GM19324 (cell line): ENCODE measurements around the gene PRAME.
"Not testable (repeated sequence)": the region's sequence is repeated elsewhere in the genome, so short reads cannot be mapped to it uniquely, and the experiment has no call there.

Experiments
- ATAC-seq: cut with Tn5 transposase; IDR thresholded peaks from one replicate; pipeline ENCODE4 v1.9.1; 2021; ENCODE audit warnings: mild to moderate bottlenecking, moderate library complexity; ENCODE audit not compliant: unreplicated experiment, low FRiP score

Gene PRAME

DNA sequence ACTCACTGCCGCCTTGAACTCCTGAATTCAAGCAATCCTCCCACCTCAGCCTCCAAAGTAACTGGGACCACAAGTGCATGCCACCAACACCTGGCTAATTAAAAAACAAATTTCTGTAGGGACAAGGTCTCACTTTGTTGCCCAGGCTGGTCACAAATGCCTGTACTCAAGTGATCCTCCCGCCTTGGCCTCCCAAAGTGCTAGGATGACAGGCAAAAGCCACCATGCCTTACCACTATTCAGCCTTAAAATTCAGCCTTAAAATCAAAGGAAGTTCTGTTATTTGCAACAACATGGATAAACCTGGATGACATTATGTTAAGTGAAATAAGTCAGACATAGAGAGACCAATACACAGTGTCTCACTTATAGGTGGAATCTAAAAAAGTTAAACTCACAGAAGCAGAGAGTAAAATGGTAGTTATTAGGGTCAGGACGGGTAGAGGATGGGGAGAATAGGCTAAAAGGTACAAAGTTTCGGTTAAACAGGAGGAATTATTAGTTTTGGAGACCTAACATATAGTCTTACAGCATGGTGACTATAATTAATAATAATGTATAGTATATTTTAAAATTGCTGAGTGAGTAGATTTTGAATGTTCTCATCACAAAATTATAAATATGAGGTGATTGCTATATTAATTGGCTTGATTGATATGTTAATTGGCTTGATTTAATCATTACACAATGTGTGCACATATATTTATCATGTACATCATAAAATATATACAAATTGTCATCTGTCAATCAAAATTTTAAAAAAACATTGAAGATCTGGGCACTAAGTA is 32.7 kb downstream of the PRAME start:
- ATAC-seq, result no peak

DNA sequence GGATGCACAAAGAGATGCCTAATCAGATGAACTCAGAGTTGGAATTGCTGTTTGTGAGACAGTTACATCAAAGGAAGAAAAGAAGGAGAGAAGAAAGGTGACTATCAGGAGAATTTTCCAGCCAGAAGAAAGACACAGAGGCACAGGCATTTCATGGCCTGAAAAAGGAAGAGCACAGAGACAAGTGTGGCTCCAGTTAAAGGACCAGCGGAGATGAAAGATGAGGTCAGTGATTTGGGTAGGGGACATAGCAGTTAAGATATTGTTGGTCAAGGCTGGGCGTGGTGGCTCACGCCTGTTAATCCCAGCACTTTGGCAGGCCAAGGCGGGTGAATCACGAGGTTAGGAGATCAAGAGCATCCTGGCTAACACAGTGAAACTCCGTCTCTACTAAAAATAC is 35.6 kb downstream of the PRAME start:
- no peak for ATAC-seq

DNA sequence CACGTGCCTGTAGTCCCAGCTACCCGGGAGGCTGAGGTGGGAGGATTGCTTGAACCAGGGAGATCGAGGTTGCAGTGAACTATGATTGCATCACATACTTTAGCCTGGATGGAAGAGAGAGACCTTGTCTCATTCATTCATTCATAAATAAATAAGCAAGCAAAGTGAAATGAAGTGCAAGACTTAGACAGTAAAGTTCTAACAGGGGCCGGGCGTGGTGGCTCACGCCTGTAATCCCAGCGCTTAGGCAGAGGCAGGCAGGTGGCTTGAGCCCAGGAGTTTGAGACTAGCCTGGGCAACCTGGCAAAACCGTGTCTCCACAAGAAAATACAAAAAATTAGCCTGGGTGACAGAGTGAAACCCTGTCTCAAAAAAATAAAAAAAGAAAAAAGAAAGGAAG is 37.4 kb downstream of the PRAME start:
- ATAC-seq, result no peak

DNA sequence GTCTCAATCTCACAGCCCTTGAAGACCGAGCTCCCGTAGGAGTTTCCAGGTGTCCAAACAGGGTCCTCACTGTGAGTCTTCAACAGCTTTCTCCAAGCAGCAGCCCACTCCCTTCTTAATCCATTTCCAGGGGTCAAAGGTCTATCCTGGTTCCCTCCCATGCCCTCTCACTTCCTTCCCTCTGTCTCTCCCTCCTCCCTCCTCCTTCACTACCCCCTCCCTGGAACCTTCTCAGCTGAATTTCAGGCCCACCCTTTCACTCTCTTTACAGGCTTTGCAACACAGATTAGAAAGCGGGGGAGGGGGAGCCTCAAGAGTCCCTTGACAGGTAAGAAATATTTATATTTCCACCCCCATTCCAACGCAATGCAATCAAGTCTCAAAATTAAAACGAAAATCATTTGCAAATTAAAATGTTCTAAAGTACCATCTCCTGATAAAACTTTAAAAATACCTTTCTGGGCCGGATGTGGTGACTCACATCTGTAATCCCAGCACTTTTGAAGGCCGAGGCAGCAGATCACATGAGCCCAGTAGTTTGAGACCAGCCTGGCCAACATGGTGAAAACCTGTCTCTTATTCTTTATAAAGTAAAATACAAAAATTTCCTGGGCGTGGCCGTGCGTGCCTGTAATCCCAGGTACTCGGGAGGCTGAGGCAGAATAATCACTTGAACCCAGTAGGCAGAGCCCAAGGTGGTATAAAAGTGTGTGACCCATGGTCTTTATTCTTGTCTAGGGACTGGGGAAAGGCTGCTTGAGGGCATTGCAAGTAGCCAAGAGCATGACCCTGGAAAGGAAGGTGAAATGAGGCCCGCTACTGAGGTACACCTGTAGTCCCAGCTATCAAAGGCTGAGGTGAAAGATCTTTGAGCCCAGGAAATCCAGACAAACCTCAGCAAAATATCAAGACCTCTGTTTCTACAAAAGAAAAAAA is 38.1 kb downstream of the PRAME start:
- no peak for ATAC-seq

DNA sequence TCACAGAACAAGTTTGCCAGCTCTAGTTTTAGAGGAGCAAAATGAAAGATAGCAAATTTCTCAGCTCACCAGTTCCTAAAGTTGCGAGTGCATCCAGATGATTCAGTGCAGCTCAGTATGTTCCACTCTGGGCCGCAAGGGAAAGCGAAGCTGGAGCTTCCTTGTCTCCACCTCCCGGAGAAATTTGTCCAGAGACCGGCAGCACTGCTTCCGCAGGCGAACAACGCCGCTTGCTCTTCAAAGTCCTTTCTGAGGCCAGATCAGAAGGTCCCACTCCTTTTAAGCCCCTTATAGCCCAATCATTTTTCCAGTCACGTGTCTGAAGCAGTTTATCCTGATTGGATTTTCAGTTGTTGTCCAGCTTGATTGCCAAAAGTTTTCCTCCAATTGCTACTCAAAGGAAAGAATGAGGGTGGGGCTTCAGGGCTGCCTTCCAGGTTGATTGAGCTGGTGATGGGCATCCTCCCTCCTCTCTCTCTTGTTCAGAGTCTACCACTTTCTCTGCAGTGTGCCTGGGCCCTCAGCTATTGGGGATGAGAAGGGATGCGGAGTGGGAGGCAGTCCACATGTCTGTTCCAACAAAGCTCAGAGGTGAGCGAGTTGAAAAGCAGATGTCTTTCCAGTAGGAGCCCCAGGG is 38.9 kb downstream of the PRAME start, which contains the start of gene ZNF280A:
TSS of gene ZNF280A (minus strand) at position 251 of the 637 bp plus-strand sequence. CDS start 4,640 bp downstream, outside the sequence.
- ATAC-seq, result no peak

DNA sequence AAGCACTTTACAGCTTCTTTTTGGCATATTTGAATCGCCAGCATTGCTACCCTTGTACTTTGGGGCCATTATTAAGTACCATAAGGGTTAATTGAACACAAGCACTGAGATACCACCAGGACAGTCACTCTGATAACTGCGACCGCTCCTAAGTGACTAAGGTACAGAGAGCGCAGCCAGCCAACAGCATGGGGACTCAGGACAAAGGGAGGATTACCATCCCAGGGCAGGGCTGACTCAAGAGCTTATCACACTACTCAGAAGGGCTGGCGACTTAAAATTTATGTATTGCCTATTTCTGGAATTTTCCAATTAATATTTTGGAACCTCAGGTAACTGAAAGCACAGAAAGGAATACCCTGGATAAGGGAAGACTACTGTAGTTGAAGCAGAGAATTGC is 39.5 kb downstream of the PRAME start:
- no peak for ATAC-seq

DNA sequence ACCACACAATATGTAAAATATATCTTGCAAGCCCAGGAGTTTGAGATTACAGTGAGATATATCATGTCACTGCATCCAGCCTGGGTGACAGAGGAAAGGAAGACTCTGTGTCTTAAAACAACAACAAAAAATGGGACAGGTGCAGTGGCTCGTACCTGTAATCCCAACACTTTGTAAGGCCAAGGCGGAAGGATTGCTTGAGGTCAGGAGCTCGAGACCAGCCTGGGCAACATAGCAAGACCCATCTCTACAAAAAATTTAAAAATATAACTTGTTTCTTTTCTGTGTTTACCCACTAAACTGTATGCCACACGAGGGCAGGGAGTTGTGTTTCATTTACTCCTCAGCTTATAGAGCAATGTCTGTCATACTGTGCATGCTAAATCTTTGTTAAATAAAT is 42.1 kb downstream of the PRAME start:
- no peak for ATAC-seq

DNA sequence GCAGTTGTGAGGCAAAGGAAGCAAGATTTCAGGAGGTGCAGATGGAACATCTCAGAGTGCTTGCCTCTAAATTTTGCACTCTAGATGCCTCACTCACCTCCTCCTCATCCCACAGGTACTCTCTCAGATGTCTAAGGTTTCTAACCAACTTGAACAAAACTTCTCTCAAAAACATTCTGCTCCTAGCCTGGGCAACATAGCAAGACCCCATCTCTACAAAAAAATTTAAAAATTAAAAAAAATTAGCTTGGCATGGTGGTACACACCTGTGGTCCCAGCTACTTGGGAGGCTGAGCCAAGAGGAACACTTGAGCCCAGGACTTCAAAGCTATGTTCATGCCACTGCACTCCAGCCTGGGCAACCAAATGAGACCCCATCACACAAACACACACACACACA is 43.2 kb downstream of the PRAME start:
- ATAC-seq, result no peak

DNA sequence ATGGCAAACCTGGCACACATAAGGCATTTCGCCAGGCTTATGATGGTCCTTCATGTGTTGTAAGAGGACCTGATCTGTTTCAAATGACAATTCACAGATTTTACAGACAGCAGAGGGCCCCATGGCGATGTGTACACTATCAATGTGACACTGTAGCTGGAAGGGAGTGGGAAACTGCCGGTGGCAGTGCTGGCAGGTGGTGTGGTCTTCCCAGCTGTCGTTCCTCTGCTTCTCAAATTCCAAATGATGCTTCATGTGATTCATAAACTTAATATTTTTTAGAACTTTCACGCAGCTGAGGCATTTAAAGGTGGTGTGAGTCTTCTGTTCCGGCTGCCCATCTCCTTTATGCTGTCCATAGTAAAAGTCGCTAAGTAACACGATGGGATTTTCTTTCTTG is 44.6 kb downstream of the PRAME start:
- not testable (repeated sequence) for ATAC-seq

DNA sequence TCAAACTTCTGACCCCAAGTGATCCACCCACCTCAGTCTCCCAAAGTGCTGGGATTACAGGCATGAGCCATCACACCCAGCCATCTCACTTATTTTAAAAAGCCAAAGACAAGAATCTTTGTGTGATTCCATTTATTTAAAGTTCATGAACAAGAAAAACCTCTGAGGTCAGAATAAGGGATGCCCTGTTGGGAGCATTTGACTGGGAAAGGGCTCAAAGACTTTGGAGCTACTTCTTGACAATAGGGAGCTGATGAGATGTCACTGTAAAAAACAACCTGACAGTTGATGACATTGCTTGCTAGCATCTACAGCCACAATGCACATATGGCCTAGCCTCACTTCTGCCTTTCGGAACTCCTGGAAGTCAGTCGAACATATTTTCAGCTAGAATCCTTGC is 45.4 kb downstream of the PRAME start:
- ATAC-seq, result no peak

DNA sequence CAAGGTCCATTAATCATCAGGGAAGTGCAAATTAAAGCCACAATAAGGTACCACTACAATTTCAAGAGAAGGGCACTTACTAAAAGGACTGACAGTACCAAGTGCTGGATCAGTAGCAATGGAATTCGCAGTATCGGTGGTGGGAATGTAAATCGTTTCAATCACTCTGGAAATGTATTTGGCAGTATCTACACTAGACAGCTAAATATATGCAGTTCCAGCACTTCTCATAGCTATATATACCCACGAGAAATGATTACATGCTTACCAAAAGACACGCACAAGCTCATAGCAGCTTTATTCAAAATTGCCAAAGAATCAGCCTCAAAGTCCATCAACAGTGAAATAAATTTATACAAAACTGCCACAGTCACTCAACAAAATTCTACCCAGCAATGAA is 46.1 kb downstream of the PRAME start:
- ATAC-seq, result no peak

DNA sequence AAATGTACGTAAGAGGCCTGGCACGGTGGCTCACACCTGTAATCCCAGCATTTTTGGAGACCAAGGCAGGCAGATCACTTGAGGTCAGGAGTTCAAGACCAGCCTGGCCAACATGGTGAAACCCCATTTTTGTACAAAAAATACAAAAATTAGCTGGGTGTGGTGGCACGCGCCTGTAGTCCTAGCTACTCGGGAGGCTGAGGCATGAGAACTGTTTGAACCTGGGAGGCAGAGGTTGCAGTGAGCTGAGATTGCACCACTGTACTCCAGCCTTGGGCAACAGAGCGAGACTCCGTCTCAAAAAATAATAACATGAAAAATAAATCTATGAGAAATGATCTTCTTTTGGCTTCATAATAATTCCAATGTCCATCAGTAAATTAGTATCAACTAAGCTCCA is 48.2 kb downstream of the PRAME start:
- not testable (repeated sequence) for ATAC-seq

DNA sequence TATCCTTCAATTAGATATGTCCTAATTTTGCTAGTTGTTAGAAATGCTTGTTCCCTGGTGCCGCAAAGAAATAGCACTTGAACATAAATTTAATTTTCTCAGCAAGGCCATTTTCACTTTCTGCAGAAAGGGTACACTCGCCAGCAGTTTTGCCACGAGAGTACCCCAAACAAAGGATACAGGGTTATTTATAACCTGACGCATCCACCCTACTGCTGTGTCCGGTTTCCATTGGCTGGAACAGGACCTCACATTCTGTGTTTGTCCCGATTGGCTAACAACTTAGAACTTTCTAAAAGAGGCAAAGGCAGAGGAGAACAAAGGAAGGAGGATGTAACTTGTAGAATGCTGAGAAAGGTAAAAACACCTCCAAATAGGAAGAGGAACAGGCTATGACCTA is 49.2 kb downstream of the PRAME start:
- not testable (repeated sequence) for ATAC-seq

DNA sequence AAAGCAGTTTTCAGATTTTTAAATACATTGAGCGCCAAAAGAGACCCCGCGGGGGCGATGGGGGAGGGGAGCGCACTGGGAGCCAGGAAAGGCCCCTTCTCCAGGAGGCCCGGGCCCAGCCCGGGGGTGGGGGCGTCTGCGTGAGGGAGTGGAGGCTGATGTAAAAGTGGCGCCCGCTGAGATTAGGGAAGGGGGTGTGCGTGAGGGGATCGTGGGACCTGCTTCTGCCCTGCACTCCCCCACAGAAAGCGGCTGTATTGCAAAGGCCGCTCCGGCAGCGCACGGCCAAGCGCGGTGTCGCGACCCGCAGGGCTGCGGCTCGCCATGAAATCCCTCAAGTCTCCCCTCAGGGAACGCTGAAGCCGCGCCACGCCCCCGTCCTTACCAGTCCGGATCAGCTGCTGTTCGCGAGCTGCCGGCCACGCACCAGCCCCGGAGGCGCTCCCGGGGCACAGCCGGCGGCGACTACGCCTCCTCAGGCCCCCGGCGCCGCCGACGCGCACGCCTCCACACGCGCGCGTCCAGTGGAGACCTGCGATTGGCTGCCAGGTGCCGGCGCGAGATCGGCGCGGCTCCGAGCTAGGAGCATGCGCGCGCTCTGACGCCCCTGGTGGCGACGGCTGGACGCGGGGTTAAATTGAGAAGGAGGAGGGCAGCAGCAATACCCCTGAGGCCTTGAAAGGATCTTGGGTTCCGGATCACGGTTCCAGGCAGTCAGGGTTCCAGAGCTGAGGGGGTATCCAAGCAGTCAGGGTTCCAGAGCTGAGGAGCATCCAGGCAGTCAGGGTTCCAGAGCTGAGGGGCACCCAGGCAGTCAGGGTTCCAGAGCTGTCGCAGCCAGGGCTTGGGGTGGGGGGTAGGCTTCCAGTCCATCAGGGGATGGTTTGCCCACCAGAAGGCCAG is 50.5 kb downstream of the PRAME start, which contains the start of gene ZNF280B:
TSS of gene ZNF280B (minus strand) at position 469 of the 903 bp plus-strand sequence. CDS start 19,344 bp downstream, outside the sequence.
- ATAC-seq, result peak; percentile 87

DNA sequence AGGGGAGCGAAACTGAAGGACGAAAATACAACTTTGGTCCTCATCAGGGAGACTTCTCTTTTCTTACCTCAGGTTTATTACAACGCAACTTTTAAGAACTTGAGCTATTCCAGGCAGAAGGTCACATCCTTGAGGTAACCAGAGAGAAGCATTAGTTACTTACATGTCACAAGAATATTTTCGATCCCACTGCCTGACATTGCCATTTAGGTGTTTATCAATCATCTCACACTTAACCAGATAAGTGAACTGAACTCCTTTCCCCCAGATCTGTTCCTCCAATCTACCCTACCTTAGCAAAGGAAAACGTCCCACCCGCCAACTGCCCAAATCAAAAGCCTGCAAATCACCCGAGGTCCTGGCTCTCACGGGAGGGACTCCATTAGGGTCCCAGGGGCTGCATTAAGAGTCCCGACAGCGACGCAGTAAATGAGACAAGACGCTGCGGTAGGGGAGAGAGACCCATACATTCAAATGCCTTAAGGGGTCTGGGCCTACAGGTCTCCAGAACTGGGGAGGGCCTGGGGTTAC is 51.3 kb downstream of the PRAME start:
- peak; percentile 9 for ATAC-seq

DNA sequence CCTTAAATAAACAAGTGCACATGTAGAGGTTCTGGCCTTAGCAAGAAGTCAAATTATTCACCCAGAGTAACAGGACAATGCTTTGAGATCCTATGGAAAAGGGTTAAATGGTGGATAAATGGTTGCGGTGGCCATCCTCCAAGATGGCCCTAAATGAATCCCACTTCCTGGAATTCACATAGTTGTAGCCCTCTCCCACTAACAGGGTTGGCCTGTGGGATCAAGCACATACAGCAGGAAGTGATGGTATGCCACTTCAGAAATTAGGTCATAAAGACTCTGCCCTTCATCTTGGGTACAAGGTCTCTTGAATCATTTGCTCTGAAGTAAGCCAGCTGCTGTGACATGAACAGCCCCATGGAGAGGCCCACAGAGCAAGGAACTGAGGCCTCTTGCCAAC is 52.3 kb downstream of the PRAME start:
- ATAC-seq, result no peak

DNA sequence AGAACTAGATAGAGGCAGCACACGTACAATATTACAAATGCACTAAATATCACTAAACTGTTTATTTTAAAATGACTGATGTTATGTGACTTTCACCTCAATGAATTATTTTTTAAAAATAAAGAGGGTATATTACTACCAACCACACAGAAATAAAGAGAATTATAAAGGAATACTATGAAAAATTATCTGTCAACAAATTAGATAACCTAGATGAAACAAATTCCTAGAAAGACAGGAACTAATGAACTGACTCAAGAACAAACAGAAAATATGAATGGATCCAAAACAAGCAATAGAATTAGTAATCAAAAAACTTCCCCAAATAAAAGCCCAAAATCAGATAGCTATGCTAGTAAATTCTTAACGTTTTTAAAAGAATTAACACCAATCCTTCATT is 60.8 kb downstream of the PRAME start:
- ATAC-seq, result no peak
